IPS DF 19.7 (cell line): Measurements from ENCODE around the gene USP36.
"Not testable (repeated sequence)": the region's sequence is repeated elsewhere in the genome, so short reads cannot be mapped to it uniquely, and the experiment has no call there.

ENCODE experiments used
- DNase-seq: peaks from one replicate; pipeline ENCODE4 v3.0.0-alpha.2; 2013; ENCODE audit warnings: low read depth, low spot score

The USP36 gene

GRCh38 chr17:78872486-78872885 lies 31.9 kb upstream of the USP36 start:
- DNase-seq, result no peak

GRCh38 chr17:78870621-78871020 lies 30.0 kb upstream of the USP36 start:
- no peak for DNase-seq

- DNase-seq, result no peak
Measured at GRCh38 chr17:78868391-78868790, 27.8 kb upstream of the USP36 start.

- DNase-seq, result not testable (repeated sequence)
Measured at GRCh38 chr17:78867046-78867445, 26.4 kb upstream of the USP36 start.

GRCh38 chr17:78865682-78866390 lies 25.2 kb upstream of the USP36 start:
- no peak for DNase-seq

GRCh38 chr17:78864117-78864516 lies 23.5 kb upstream of the USP36 start:
- DNase-seq, result no peak

GRCh38 chr17:78862073-78863023 lies 21.7 kb upstream of the USP36 start:
- DNase-seq, result no peak

- DNase-seq, result no peak
Measured at GRCh38 chr17:78861229-78861628, 20.6 kb upstream of the USP36 start.

- DNase-seq, result no peak
Measured at GRCh38 chr17:78859051-78859450, 18.4 kb upstream of the USP36 start.

GRCh38 chr17:78857266-78857665 lies 16.7 kb upstream of the USP36 start:
- DNase-seq, result no peak

- no peak for DNase-seq
Measured at GRCh38 chr17:78855561-78856165, 15.0 kb upstream of the USP36 start.

- no peak for DNase-seq
Measured at GRCh38 chr17:78854508-78854907, 13.9 kb upstream of the USP36 start.

- no peak for DNase-seq
Measured at GRCh38 chr17:78853926-78854394, 13.3 kb upstream of the USP36 start.

GRCh38 chr17:78852709-78853121 lies 12.1 kb upstream of the USP36 start:
- no peak for DNase-seq

GRCh38 chr17:78849026-78849425 lies 8.4 kb upstream of the USP36 start:
- DNase-seq, result no peak

- DNase-seq, result no peak
Measured at GRCh38 chr17:78847052-78847451, 6.4 kb upstream of the USP36 start.

GRCh38 chr17:78844301-78845005 lies 3.8 kb upstream of the USP36 start:
- DNase-seq, result no peak

GRCh38 chr17:78842881-78843565 lies 2.4 kb upstream of the USP36 start:
- no peak for DNase-seq

- no peak for DNase-seq
Measured at GRCh38 chr17:78840530-78840779, 159 bp downstream of the USP36 start.

GRCh38 chr17:78839762-78840529 lies 668 bp downstream of the USP36 start:
- no peak for DNase-seq
